HG02870 (cell line): ENCODE measurements around the gene CGB8.
"Not testable (repeated sequence)": the region's sequence is repeated elsewhere in the genome, so short reads cannot be mapped to it uniquely, and the experiment has no call there.

ENCODE experiments used
- ATAC-seq: cut with Tn5 transposase; IDR thresholded peaks from one replicate; pipeline ENCODE4 v1.9.1; 2021; ENCODE audit warnings: mild to moderate bottlenecking, moderate library complexity; ENCODE audit not compliant: unreplicated experiment

The CGB8 gene

GRCh38 chr19:49031642-49032301, 17.1 kb downstream of the CGB8 start, which contains the start of gene CGB2:
CGB2 (plus strand) TSS chr19:49031890; CDS start chr19:49032096, 206 bp downstream.
- ATAC-seq, result not testable (repeated sequence)

GRCh38 chr19:49030323-49030722, 18.6 kb downstream of the CGB8 start:
- ATAC-seq, result not testable (repeated sequence)

GRCh38 chr19:49029749-49030148, 19.2 kb downstream of the CGB8 start:
- not testable (repeated sequence) for ATAC-seq

- not testable (repeated sequence) for ATAC-seq
Observed at GRCh38 chr19:49028686-49029085, 20.2 kb downstream of the CGB8 start.

GRCh38 chr19:49025599-49025998, 23.3 kb downstream of the CGB8 start:
- not testable (repeated sequence) for ATAC-seq

GRCh38 chr19:49025088-49025487, 23.8 kb downstream of the CGB8 start:
- not testable (repeated sequence) for ATAC-seq

GRCh38 chr19:49024233-49024632, 24.7 kb downstream of the CGB8 start, which contains the start of gene CGB3:
CGB3 (minus strand) TSS chr19:49024333; CDS start chr19:49023971, 362 bp downstream.
- ATAC-seq, result not testable (repeated sequence)

GRCh38 chr19:49022116-49022515, 26.8 kb downstream of the CGB8 start:
- no peak for ATAC-seq

- no peak for ATAC-seq
Observed at GRCh38 chr19:49020931-49021895, 27.7 kb downstream of the CGB8 start.

- no peak for ATAC-seq
Observed at GRCh38 chr19:49020342-49020741, 28.6 kb downstream of the CGB8 start.

GRCh38 chr19:49019242-49019932, 29.5 kb downstream of the CGB8 start:
- ATAC-seq, result no peak

- ATAC-seq, result not testable (repeated sequence)
Observed at GRCh38 chr19:49018388-49019241, 30.3 kb downstream of the CGB8 start.

- no peak for ATAC-seq
Observed at GRCh38 chr19:49017666-49018351, 31.1 kb downstream of the CGB8 start.

- no peak for ATAC-seq
Observed at GRCh38 chr19:49017041-49017665, 31.8 kb downstream of the CGB8 start, which contains the start of gene LHB. LHB (minus strand) TSS chr19:49017091; CDS start chr19:49017081, 10 bp downstream.

- ATAC-seq, result no peak
Observed at GRCh38 chr19:49016067-49016839, 32.7 kb downstream of the CGB8 start.

- ATAC-seq, result no peak
Observed at GRCh38 chr19:49014870-49015255, 34.0 kb downstream of the CGB8 start.

GRCh38 chr19:49014123-49014869, 34.6 kb downstream of the CGB8 start:
- no peak for ATAC-seq
